Measurements from ENCODE around the gene GPC6.

DNA sequence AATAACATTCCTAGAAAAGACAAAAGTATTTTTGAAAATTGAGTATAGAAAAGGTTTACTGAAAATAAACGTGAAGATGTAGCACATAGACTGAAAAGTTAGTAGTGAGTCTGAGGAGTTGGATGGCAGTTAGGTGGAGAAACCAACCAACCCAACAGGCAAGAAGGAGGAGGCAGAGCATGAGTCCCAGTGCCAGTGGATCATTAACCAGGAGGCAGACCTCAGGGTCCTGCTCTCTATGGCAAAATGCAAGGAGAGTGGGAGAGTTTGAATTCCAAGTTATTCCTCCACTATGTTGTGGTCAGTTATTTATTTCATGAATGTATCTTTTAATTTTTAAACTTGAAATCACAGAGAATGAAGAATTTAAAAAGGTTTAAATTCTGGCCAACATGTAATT lies 446.4 kb downstream of the GPC6 start:
- TF ChIP-seq ZNF239 (CRISPR knock-in tag; IDR thresholded peaks at IDR 0.05) (no peak), ZKSCAN1 (IDR thresholded peaks at IDR 0.05; ENCODE audit: low read depth, low read length) (no peak), FOXJ3 (CRISPR knock-in tag; IDR thresholded peaks at IDR 0.05) (no peak), SNRNP70 (optimal IDR thresholded peaks at IDR 0.05; ENCODE audit: low read depth, low read length) (no peak), CBX2 (IDR thresholded peaks at IDR 0.05; ENCODE audit: insufficient read depth, low read length, poor library complexity, severe bottlenecking) (no peak), NBN (IDR thresholded peaks at IDR 0.05; ENCODE audit: low read depth) (no peak), RBM22 (IDR thresholded peaks at IDR 0.05; ENCODE audit: low read depth, low read length, poor library complexity, severe bottlenecking) (no peak)
- TF ChIP-seq, protein P1, sequence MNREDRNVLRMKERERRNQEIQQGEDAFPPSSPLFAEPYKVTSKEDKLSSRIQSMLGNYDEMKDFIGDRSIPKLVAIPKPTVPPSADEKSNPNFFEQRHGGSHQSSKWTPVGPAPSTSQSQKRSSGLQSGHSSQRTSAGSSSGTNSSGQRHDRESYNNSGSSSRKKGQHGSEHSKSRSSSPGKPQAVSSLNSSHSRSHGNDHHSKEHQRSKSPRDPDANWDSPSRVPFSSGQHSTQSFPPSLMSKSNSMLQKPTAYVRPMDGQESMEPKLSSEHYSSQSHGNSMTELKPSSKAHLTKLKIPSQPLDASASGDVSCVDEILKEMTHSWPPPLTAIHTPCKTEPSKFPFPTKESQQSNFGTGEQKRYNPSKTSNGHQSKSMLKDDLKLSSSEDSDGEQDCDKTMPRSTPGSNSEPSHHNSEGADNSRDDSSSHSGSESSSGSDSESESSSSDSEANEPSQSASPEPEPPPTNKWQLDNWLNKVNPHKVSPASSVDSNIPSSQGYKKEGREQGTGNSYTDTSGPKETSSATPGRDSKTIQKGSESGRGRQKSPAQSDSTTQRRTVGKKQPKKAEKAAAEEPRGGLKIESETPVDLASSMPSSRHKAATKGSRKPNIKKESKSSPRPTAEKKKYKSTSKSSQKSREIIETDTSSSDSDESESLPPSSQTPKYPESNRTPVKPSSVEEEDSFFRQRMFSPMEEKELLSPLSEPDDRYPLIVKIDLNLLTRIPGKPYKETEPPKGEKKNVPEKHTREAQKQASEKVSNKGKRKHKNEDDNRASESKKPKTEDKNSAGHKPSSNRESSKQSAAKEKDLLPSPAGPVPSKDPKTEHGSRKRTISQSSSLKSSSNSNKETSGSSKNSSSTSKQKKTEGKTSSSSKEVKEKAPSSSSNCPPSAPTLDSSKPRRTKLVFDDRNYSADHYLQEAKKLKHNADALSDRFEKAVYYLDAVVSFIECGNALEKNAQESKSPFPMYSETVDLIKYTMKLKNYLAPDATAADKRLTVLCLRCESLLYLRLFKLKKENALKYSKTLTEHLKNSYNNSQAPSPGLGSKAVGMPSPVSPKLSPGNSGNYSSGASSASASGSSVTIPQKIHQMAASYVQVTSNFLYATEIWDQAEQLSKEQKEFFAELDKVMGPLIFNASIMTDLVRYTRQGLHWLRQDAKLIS (CRISPR knock-in tag; IDR thresholded peaks at IDR 0.05), result no peak
- TF ChIP-seq, protein P2, sequence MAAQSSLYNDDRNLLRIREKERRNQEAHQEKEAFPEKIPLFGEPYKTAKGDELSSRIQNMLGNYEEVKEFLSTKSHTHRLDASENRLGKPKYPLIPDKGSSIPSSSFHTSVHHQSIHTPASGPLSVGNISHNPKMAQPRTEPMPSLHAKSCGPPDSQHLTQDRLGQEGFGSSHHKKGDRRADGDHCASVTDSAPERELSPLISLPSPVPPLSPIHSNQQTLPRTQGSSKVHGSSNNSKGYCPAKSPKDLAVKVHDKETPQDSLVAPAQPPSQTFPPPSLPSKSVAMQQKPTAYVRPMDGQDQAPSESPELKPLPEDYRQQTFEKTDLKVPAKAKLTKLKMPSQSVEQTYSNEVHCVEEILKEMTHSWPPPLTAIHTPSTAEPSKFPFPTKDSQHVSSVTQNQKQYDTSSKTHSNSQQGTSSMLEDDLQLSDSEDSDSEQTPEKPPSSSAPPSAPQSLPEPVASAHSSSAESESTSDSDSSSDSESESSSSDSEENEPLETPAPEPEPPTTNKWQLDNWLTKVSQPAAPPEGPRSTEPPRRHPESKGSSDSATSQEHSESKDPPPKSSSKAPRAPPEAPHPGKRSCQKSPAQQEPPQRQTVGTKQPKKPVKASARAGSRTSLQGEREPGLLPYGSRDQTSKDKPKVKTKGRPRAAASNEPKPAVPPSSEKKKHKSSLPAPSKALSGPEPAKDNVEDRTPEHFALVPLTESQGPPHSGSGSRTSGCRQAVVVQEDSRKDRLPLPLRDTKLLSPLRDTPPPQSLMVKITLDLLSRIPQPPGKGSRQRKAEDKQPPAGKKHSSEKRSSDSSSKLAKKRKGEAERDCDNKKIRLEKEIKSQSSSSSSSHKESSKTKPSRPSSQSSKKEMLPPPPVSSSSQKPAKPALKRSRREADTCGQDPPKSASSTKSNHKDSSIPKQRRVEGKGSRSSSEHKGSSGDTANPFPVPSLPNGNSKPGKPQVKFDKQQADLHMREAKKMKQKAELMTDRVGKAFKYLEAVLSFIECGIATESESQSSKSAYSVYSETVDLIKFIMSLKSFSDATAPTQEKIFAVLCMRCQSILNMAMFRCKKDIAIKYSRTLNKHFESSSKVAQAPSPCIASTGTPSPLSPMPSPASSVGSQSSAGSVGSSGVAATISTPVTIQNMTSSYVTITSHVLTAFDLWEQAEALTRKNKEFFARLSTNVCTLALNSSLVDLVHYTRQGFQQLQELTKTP (IDR thresholded peaks at IDR 0.05; ENCODE audit: low read depth in 1 of 2, partially characterized antibody in 2 of 2), result no peak
- TF ChIP-seq, protein P3, sequence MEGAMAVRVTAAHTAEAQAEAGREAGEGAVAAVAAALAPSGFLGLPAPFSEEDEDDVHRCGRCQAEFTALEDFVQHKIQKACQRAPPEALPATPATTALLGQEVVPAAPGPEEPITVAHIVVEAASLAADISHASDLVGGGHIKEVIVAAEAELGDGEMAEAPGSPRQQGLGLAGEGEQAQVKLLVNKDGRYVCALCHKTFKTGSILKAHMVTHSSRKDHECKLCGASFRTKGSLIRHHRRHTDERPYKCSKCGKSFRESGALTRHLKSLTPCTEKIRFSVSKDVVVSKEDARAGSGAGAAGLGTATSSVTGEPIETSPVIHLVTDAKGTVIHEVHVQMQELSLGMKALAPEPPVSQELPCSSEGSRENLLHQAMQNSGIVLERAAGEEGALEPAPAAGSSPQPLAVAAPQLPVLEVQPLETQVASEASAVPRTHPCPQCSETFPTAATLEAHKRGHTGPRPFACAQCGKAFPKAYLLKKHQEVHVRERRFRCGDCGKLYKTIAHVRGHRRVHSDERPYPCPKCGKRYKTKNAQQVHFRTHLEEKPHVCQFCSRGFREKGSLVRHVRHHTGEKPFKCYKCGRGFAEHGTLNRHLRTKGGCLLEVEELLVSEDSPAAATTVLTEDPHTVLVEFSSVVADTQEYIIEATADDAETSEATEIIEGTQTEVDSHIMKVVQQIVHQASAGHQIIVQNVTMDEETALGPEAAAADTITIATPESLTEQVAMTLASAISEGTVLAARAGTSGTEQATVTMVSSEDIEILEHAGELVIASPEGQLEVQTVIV (CRISPR knock-in tag; IDR thresholded peaks at IDR 0.05; ENCODE audit: borderline replicate concordance), result no peak
- TF ChIP-seq, protein P4, sequence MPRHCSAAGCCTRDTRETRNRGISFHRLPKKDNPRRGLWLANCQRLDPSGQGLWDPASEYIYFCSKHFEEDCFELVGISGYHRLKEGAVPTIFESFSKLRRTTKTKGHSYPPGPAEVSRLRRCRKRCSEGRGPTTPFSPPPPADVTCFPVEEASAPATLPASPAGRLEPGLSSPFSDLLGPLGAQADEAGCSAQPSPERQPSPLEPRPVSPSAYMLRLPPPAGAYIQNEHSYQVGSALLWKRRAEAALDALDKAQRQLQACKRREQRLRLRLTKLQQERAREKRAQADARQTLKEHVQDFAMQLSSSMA (CRISPR knock-in tag; IDR thresholded peaks at IDR 0.05), result no peak
